ENCODE results near the gene TBC1D26. TPM values are rescaled to one million over a fixed set of nuclear protein-coding genes. Genes with fewer than 3 reads are reported as not detected.
"Not testable (repeated sequence)": the region's sequence is repeated elsewhere in the genome, so short reads cannot be mapped to it uniquely, and the experiment has no call there.

Gene TBC1D26
- total RNA-seq, result not detected
- long read RNA-seq, result 0 reads

GRCh38 chr17:15731900-15732299 is at the start of gene TBC1D26:
TSS of gene TBC1D26 (plus strand) at chr17:15732283. CDS start at chr17:15735349, 3,066 bp downstream.
- DNase-seq; ATAC-seq (ENCODE audit: poor library complexity); intact Hi-C loops (cut with DNase I): not testable (repeated sequence)

- ATAC-seq (ENCODE audit: poor library complexity); DNase-seq; intact Hi-C loops (cut with DNase I): not testable (repeated sequence)
These were observed 48.9 kb upstream of the TBC1D26 start for GRCh38 chr17:15683135-15683534.

GRCh38 chr17:15683824-15684478 is 48.1 kb upstream of the TBC1D26 start, which contains the start of gene TRIM16:
TSS of gene TRIM16 (minus strand) at chr17:15684311. CDS start at chr17:15651609, 32,702 bp downstream.
- intact Hi-C loops (cut with DNase I), result not testable (repeated sequence)

GRCh38 chr17:15687494-15687893 is 44.6 kb upstream of the TBC1D26 start:
- DNase-seq; ATAC-seq (ENCODE audit: poor library complexity); intact Hi-C loops (cut with DNase I): not testable (repeated sequence)

More at GRCh38 chr17:15683824-15684478, 48.1 kb upstream of the TBC1D26 start, which contains the start of gene TRIM16:
- ATAC-seq (ENCODE audit: poor library complexity) (peak; percentile 98), DNase-seq (peak; percentile 92)

GRCh38 chr17:15698967-15699366 is 33.1 kb upstream of the TBC1D26 start:
- intact Hi-C loops (cut with DNase I); ATAC-seq (ENCODE audit: poor library complexity); DNase-seq: not testable (repeated sequence)

GRCh38 chr17:15699413-15699924 is 32.6 kb upstream of the TBC1D26 start, which contains the start of gene ZNF286A:
TSS of gene ZNF286A (plus strand) at chr17:15699752. CDS start at chr17:15700330, 578 bp downstream.
- intact Hi-C loops (cut with DNase I), result not testable (repeated sequence)
- ATAC-seq (ENCODE audit: poor library complexity) (peak; percentile 100), DNase-seq (peak; percentile 100)

- intact Hi-C loops (cut with DNase I); DNase-seq: not testable (repeated sequence)
- peak; percentile 37 for ATAC-seq (ENCODE audit: poor library complexity)
These were observed 32.1 kb upstream of the TBC1D26 start for GRCh38 chr17:15699937-15700336.

GRCh38 chr17:15704239-15704638 is 27.8 kb upstream of the TBC1D26 start:
- DNase-seq; intact Hi-C loops (cut with DNase I); ATAC-seq (ENCODE audit: poor library complexity): not testable (repeated sequence)

GRCh38 chr17:15704813-15705212 is 27.3 kb upstream of the TBC1D26 start:
- intact Hi-C loops (cut with DNase I); ATAC-seq (ENCODE audit: poor library complexity); DNase-seq: not testable (repeated sequence)

GRCh38 chr17:15708879-15709278 is 23.2 kb upstream of the TBC1D26 start:
- ATAC-seq (ENCODE audit: poor library complexity); DNase-seq; intact Hi-C loops (cut with DNase I): not testable (repeated sequence)

- ATAC-seq (ENCODE audit: poor library complexity); intact Hi-C loops (cut with DNase I); DNase-seq: not testable (repeated sequence)
These were observed 15.2 kb upstream of the TBC1D26 start for GRCh38 chr17:15716601-15717563.

- ATAC-seq (ENCODE audit: poor library complexity); intact Hi-C loops (cut with DNase I); DNase-seq: not testable (repeated sequence)
These were observed 1.5 kb upstream of the TBC1D26 start for GRCh38 chr17:15730535-15730934.

- ATAC-seq (ENCODE audit: poor library complexity); DNase-seq; intact Hi-C loops (cut with DNase I): not testable (repeated sequence)
These were observed 1.2 kb downstream of the TBC1D26 start for GRCh38 chr17:15733174-15733789.

GRCh38 chr17:15736578-15736977 is 4.5 kb downstream of the TBC1D26 start:
- DNase-seq; intact Hi-C loops (cut with DNase I); ATAC-seq (ENCODE audit: poor library complexity): not testable (repeated sequence)

- no peak for ATAC-seq (ENCODE audit: poor library complexity)
- no peak for DNase-seq
- intact Hi-C loops (cut with DNase I), result no loop called here
These were observed 6.0 kb downstream of the TBC1D26 start for GRCh38 chr17:15738066-15738465.

GRCh38 chr17:15739259-15739658 is 7.2 kb downstream of the TBC1D26 start:
- intact Hi-C loops (cut with DNase I); DNase-seq: not testable (repeated sequence)

GRCh38 chr17:15740041-15740440 is 8.0 kb downstream of the TBC1D26 start:
- ATAC-seq (ENCODE audit: poor library complexity); DNase-seq; intact Hi-C loops (cut with DNase I): not testable (repeated sequence)

More at GRCh38 chr17:15739259-15739658, 7.2 kb downstream of the TBC1D26 start:
- not testable (repeated sequence) for ATAC-seq (ENCODE audit: poor library complexity)

- DNase-seq (no peak), ATAC-seq (ENCODE audit: poor library complexity) (no peak)
- intact Hi-C loops (cut with DNase I), result no loop called here
These were observed 8.6 kb downstream of the TBC1D26 start for GRCh38 chr17:15740570-15741120.
